GM18520 (cell line): Measurements from ENCODE around the gene CDC25B.
A peak's percentile ranks its signal among the peaks of the same experiment; 100 is the strongest.

ENCODE experiments used
- ATAC-seq: cut with Tn5 transposase; IDR thresholded peaks from one replicate; pipeline ENCODE4 v1.9.1; 2021; ENCODE audit not compliant: unreplicated experiment

CDC25B gene

GRCh38 chr20:3795511-3796468, at the start of gene CDC25B:
Gene CDC25B, plus strand, starts transcription at chr20:3796310. Its CDS starts 222 bp downstream, at chr20:3796532.
- peak; percentile 46 for ATAC-seq

- no peak for ATAC-seq
Measured at GRCh38 chr20:3747471-3747870, 48.6 kb upstream of the CDC25B start.

- no peak for ATAC-seq
Measured at GRCh38 chr20:3748073-3748472, 48.0 kb upstream of the CDC25B start.

GRCh38 chr20:3749087-3749688, 46.9 kb upstream of the CDC25B start:
- no peak for ATAC-seq

- no peak for ATAC-seq
Measured at GRCh38 chr20:3749689-3750531, 46.2 kb upstream of the CDC25B start.

GRCh38 chr20:3751305-3751674, 44.8 kb upstream of the CDC25B start:
- no peak for ATAC-seq

GRCh38 chr20:3751675-3752385, 44.3 kb upstream of the CDC25B start:
- ATAC-seq, result no peak

- no peak for ATAC-seq
Measured at GRCh38 chr20:3752386-3752759, 43.7 kb upstream of the CDC25B start.

GRCh38 chr20:3753098-3753497, 43.0 kb upstream of the CDC25B start:
- no peak for ATAC-seq

GRCh38 chr20:3753501-3754275, 42.4 kb upstream of the CDC25B start:
- no peak for ATAC-seq

GRCh38 chr20:3754276-3754630, 41.9 kb upstream of the CDC25B start:
- ATAC-seq, result no peak

- no peak for ATAC-seq
Measured at GRCh38 chr20:3755269-3755668, 40.8 kb upstream of the CDC25B start.

- no peak for ATAC-seq
Measured at GRCh38 chr20:3755814-3756480, 40.2 kb upstream of the CDC25B start.

GRCh38 chr20:3757268-3757667, 38.8 kb upstream of the CDC25B start:
- ATAC-seq, result no peak

GRCh38 chr20:3758566-3758965, 37.5 kb upstream of the CDC25B start:
- ATAC-seq, result no peak

GRCh38 chr20:3759316-3759823, 36.7 kb upstream of the CDC25B start:
- ATAC-seq, result no peak

GRCh38 chr20:3759884-3760283, 36.2 kb upstream of the CDC25B start:
- ATAC-seq, result no peak

- no peak for ATAC-seq
Measured at GRCh38 chr20:3760655-3761348, 35.3 kb upstream of the CDC25B start.
